AG09309 (cell line): ENCODE data around the gene AP2B1.
"Not testable (repeated sequence)": the region's sequence is repeated elsewhere in the genome, so short reads cannot be mapped to it uniquely, and the experiment has no call there.

Experiments used
- DNase-seq: peaks from one replicate; pipeline ENCODE4 v3.0.0-alpha.2; 2010; ENCODE audit warnings: low read depth
- H3K4me3 ChIP-seq: 2 replicates; pipeline ENCODE4 v1.5.1; 2011; ENCODE audit warnings: mild to moderate bottlenecking, low read depth, low read length, moderate library complexity; ENCODE audit not compliant: control insufficient read depth
- TF ChIP-seq, protein P1 (sequence below): IDR thresholded peaks from 2 replicates; pipeline ENCODE4 v1.5.1; 2011; ENCODE audit warnings: mild to moderate bottlenecking, low read depth, low read length, inconsistent platforms; ENCODE audit not compliant: insufficient read depth, control insufficient read depth; ENCODE audit errors: missing control alignments

The AP2B1 gene

DNA sequence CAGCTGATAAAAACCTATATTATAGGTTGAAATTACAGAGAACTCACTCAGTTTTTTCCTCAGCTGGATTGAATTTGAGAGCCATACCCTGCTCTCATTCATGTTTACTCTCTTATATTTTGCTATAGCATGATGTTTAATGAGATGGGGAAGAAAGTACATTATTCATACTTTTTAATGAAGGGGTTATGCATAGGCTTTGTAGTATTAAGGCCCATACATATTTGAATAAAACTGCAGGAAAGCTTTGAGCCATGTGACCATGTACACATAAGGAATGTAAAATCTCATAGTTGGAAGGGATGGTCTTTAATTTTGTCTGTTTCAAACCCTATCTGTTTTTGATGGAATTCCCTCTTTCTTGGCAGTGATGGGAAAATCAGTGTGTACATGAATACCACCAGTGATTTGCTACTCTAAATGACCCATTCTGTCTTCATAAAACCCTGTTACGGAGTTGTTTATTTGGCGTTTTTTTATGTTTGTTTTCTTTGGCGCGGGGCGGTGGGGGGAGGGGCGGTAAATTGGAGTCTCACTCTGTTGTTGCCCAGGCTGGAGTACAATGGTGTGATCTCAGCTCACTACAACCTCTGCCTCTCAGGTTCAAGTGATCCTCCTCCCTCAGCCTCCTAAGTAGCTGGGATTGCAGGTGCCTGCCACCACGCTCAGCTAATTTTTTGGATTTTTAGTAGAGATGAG is 105.5 kb downstream of the AP2B1 start:
- DNase-seq, result no peak
- TF ChIP-seq, protein P1, sequence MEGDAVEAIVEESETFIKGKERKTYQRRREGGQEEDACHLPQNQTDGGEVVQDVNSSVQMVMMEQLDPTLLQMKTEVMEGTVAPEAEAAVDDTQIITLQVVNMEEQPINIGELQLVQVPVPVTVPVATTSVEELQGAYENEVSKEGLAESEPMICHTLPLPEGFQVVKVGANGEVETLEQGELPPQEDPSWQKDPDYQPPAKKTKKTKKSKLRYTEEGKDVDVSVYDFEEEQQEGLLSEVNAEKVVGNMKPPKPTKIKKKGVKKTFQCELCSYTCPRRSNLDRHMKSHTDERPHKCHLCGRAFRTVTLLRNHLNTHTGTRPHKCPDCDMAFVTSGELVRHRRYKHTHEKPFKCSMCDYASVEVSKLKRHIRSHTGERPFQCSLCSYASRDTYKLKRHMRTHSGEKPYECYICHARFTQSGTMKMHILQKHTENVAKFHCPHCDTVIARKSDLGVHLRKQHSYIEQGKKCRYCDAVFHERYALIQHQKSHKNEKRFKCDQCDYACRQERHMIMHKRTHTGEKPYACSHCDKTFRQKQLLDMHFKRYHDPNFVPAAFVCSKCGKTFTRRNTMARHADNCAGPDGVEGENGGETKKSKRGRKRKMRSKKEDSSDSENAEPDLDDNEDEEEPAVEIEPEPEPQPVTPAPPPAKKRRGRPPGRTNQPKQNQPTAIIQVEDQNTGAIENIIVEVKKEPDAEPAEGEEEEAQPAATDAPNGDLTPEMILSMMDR, result no peak
- no peak overlapping the region for H3K4me3 ChIP-seq

DNA sequence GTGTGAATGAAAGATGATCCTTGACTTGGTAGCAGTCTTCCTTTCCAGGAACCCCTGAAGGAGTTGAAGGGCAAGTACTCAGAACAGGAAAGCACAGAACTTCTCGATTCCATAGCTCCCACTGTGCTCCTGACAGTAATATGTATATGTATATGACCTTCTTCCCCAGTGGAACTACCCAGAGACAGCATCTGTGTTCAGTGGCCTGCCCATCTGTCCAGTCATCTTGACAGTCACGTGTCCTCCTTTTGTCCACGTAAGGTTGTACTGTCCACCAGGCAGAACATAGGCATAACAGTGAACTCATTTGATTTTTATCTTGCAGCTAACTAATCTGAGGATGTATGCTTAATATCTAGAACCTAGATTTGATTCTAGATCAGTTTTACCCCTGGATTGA is 106.5 kb downstream of the AP2B1 start:
- no peak overlapping the region for H3K4me3 ChIP-seq
- TF ChIP-seq, protein P1, result no peak
- no peak for DNase-seq

DNA sequence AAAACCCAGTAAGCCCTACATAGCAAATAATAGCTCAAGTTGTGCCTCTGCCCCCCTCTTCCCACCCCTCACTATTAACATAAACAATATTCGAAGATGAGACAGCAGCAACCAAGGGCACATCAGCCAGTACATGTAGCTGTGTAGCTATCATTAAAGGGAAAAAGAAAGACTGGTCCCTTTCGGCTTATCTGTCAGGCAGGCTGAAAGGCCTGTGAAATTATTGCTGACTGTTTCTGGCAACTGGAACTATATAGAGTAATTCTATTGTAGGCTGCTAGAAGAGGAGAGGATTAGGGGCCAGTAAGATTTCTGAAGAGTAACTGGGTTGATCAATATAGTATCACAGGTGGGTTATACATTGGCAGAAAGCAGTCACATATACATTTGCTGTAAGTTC is 107.8 kb downstream of the AP2B1 start:
- DNase-seq, result no peak
- TF ChIP-seq, protein P1, result no peak
- H3K4me3 ChIP-seq, result no peak overlapping the region

DNA sequence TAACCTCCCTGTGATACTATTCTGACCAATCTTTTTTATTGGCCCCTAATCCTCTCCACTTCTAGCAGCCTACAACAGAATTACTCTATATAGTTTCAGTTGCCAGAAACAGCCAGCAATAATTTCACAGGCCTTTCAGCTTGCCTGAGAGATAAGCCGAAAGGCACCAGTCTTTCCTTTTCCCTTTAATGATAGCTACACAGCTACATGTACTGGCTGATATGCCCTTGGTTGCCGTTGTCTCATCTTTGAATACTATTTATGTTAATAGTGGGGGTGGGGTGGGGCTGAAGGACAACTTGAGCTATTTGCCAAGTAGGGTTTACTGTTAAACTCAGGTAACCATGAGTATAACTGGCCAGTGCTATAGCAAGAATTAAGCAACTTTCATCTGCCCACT is 108.5 kb downstream of the AP2B1 start:
- TF ChIP-seq, protein P1, result no peak
- no peak for DNase-seq
- H3K4me3 ChIP-seq, result no peak overlapping the region

DNA sequence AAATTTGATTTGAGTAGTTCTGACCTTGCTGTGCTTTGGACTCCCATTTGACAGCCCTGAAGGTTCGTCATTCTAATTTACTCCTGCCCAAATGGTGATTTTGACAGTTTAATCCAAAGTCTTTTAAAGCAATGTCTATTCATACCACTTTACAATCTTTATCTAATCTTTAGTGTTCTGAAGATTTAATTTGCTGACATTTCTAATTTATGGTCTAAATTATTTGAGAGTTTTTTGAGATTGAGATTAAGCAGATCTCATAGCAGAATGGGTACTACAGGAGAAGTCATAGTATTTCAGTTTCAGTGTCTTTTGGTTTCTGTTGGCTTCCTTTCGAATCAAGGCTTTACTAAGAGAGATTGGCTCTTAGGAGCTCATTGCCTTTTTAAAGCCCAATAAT is 111.7 kb downstream of the AP2B1 start:
- TF ChIP-seq, protein P1, result no peak
- H3K4me3 ChIP-seq, result no peak overlapping the region
- no peak for DNase-seq

DNA sequence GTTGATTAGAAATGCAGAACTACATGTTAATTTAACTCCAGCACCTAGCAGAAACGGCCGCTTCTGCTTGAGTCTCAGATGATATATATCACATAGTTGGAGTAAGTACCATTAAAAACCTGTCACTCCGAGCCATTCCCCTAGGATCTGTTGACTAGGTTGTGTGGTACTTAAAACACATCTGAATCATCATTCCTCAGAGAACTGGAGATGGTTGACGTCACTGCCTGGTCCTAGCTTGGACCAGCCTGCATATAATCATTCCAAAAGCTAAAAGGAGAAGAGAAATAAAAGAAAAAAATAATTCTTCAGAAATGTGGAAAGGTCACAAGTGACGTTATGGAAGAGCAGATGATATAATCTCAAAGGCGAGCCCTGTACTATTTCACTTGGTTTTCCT is 113.0 kb downstream of the AP2B1 start:
- DNase-seq, result no peak
- TF ChIP-seq, protein P1, result no peak
- no peak overlapping the region for H3K4me3 ChIP-seq

DNA sequence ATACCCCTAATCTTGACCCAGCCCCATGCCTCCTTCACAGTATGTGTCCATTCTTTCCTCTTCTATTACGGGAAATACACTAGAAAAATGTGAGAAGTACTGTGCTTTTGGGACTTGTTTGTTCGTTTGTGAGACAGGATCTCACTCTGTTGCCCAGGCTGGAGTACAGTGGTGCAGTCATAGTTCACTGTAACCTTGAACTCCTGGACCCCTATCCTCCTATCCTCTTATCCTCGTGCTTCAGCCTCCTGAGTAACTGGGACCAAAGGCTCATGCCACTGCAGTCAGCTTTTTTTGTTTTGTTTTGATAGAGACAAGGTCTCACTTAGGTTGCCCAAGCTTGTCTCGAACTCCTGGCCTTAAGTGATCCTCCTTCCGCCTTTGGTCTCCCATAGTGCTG is 114.4 kb downstream of the AP2B1 start:
- H3K4me3 ChIP-seq, result no peak overlapping the region
- DNase-seq, result no peak
- TF ChIP-seq, protein P1, result no peak

DNA sequence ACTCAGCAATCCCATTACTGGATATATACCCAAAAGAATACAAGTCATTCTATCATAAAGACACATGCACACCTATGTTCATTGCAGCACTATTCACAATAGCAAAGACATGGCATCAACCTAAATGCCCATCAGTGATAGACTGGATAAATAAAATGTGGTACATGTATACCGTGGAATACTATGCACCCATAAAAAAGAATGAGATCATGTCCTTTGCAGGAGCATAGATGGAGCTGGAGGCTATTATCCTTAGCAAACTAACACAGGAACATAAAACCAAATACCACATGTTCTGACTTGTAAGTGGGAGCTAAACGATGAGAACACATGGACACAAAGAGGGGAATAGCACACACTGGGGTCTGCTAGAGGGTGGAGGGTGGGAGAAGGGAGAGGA is 116.2 kb downstream of the AP2B1 start:
- not testable (repeated sequence) for H3K4me3 ChIP-seq, DNase-seq
